Measurements from ENCODE around the gene TESK1.
"Not testable (repeated sequence)": the region's sequence is repeated elsewhere in the genome, so short reads cannot be mapped to it uniquely, and the experiment has no call there.

DNA sequence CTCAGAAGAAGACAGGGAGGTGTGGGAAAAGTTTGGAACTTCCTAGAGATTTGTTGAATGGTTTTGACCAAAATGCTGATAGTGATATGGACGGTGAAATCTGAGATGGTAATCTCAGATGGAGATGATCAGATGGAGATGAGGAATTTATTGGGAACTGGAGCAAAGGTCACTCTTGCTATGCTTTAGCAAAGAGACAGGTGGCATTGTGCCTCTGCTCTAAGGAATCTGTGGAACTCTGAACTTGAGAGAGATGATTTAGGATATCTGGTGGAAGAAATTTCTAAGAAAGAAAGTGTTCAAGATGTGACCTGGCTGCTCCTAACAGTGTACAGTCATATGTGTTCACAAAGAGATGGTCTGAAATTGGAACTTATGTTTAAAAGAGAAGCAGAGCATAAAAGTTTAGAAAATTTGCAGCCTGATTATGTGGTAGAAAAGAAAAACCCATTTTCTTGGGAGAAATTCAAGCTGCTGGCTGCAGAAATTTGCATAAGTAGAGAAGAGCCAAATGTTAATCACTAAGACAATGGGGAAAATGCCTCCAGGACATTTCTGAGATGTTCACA is 25.3 kb upstream of the TESK1 start:
- not testable (repeated sequence) for TF ChIP-seq POLR2A (IDR thresholded peaks at IDR 0.05; ENCODE audit: extremely low read depth, insufficient read length); MYC (IDR thresholded peaks at IDR 0.05; ENCODE audit: low read depth, low read length)
- TF ChIP-seq, protein P1, sequence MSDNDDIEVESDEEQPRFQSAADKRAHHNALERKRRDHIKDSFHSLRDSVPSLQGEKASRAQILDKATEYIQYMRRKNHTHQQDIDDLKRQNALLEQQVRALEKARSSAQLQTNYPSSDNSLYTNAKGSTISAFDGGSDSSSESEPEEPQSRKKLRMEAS (IDR thresholded peaks at IDR 0.05; ENCODE audit: low read depth, low read length), result not testable (repeated sequence)
- TF ChIP-seq, protein P2, sequence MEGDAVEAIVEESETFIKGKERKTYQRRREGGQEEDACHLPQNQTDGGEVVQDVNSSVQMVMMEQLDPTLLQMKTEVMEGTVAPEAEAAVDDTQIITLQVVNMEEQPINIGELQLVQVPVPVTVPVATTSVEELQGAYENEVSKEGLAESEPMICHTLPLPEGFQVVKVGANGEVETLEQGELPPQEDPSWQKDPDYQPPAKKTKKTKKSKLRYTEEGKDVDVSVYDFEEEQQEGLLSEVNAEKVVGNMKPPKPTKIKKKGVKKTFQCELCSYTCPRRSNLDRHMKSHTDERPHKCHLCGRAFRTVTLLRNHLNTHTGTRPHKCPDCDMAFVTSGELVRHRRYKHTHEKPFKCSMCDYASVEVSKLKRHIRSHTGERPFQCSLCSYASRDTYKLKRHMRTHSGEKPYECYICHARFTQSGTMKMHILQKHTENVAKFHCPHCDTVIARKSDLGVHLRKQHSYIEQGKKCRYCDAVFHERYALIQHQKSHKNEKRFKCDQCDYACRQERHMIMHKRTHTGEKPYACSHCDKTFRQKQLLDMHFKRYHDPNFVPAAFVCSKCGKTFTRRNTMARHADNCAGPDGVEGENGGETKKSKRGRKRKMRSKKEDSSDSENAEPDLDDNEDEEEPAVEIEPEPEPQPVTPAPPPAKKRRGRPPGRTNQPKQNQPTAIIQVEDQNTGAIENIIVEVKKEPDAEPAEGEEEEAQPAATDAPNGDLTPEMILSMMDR (IDR thresholded peaks at IDR 0.05; ENCODE audit: low read depth, low read length), result not testable (repeated sequence)
